H1 (cell line): ENCODE measurements around the gene CELF2. TPM values are rescaled to one million over a fixed set of nuclear protein-coding genes. Genes with fewer than 3 reads are reported as not detected.

Experiments
- CBX5 ChIP-seq: fragments of 300-800, 300-1000 bp; sonication (generic); IDR thresholded peaks from 2 replicates; pipeline ENCODE4 v1.7.1; 2016; ENCODE audit warnings: antibody characterized with exemption, low read length, low read depth
- RAD21 ChIP-seq, 2 experiments: IDR thresholded peaks in 1 of 2; conservative IDR thresholded peaks in 1 of 2; 2 replicates each; pipeline ENCODE4 v1.6.1; 2011; ENCODE audit warnings: low read depth in 2 of 2, low read length in 2 of 2, improper control_type of control experiment in 1 of 2, inconsistent platforms in 1 of 2, mild to moderate bottlenecking in 1 of 2, moderate library complexity in 1 of 2
- SIRT6 ChIP-seq: IDR thresholded peaks from one replicate; pipeline ENCODE4 v1.7.1; 2012; ENCODE audit warnings: low read length, inconsistent platforms
- SUZ12 ChIP-seq: fragments of 200-600 bp; sonication (generic); IDR thresholded peaks from 2 replicates; pipeline ENCODE4 v1.6.1; 2012; ENCODE audit warnings: mild to moderate bottlenecking, inconsistent platforms, low read length, moderate library complexity, mixed read lengths
- TAF1 ChIP-seq: IDR thresholded peaks from 2 replicates; pipeline ENCODE4 v1.6.1; 2011; ENCODE audit warnings: mild to moderate bottlenecking, low read depth, low read length
- polyA plus RNA-seq, 7 experiments: library from polyadenylated mRNA; depleted of rRNA in 3 of 7; stranded (reverse) in 5 of 7; unstranded in 2 of 7; fragments of >200 nt in 5 of 7; fragments of 200-250 nt in 2 of 7; gene quantifications; 1 replicate in 5 of 7; 2 replicates in 1 of 7; 4 replicates in 1 of 7; pipeline versions ENCODE4 v1.2.1 to v1.2.3, GENCODE V29; 2011 to 2013; ENCODE audit warnings: missing spikeins in 2 of 7, mixed read lengths in 2 of 7
- total RNA-seq: library from RNA; stranded (reverse); fragmentation: NEBNext Ultra II Directional; extraction: Animal tissue kit (Norgen Biotek cat#: 25700); gene quantifications from 2 replicates; pipeline ENCODE4 v1.2.1, GENCODE V29; 2021

CELF2 gene
- total and polyA plus RNA-seq, 2 of the 8 experiments (the other 6 are each of a cell fraction or from before 2014, with no cell fraction given), result 18.3 to 22.7 TPM

DNA sequence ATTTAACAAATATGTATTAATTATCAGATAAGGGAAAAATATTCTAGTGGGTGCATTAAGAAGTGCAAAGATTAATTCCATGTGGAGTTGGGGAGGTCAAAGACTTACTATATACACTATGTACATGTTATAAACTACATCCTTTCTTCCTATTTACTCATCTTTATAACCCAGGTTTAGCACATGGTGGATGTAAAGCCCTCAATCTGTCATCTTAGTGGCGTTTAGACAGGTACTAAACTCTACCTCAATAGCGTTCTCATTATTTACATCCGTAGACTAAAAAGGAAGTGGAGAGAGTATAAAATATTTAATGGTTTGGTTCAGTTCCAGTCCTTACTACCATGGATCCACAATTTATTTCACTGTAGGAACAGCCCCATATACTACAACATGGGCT lies 14.8 kb upstream of the CELF2 start (continued):
- TF ChIP-seq SUZ12 (no peak), SIRT6 (no peak), TAF1 (no peak), RAD21 (IDR thresholded peaks at IDR 0.05 in 1 of 2, conservative IDR thresholded peaks at IDR 0.05 in 1 of 2; ENCODE audit: low read depth in 2 of 2, low read length in 2 of 2) (no peak), CBX5 (no peak)
- TF ChIP-seq, all 59 proteins: peak for 0
